Fibroblast of the aortic adventitia (primary cell): Measurements from ENCODE around the gene PHC2. TPM values are rescaled to one million over a fixed set of nuclear protein-coding genes. Genes with fewer than 3 reads are reported as not detected.

Experiments
- DNase-seq: peaks from one replicate; pipeline ENCODE4 v3.0.0-alpha.2; 2010; ENCODE audit warnings: low read depth
- H3K4me3 ChIP-seq: 2 replicates; pipeline ENCODE4 v1.5.1; 2011; ENCODE audit warnings: low read depth, mild to moderate bottlenecking, control low read depth, low read length, moderate library complexity
- total RNA-seq: library from RNA; depleted of rRNA; stranded (reverse); fragments of >200 nt; gene quantifications from 2 replicates; pipeline ENCODE4 v1.2.3, GENCODE V29; 2012; ENCODE audit warnings: low replicate concordance
- TF ChIP-seq, protein P1 (sequence below): IDR thresholded peaks from 2 replicates; pipeline ENCODE4 v1.5.1; 2011; ENCODE audit warnings: mild to moderate bottlenecking, low read length, control low read depth, inconsistent platforms; ENCODE audit not compliant: insufficient read depth

The PHC2 gene
- total RNA-seq, 1 donor, result 50.5 TPM

DNA sequence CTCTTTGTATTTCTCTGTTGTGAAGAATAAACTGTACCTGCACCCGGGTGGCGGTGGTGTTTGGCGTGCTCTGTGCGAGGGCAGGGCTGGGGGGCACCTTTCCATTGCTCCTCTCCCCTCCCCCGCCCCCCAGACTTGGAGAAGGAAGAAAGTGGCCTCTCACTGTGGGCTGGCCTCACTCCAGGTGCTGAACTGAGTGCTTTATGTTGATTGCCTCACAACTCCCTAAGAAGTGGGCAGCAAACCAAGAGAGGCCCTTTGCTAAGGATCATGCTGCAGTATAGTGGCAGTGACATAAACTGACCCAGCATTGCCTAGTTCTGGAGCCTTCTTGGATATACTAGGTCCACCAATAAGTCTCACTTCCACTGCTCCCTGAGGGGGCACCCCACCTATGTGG, 130.2 kb downstream of the PHC2 start:
- DNase-seq, result peak; percentile 90
- TF ChIP-seq, protein P1, sequence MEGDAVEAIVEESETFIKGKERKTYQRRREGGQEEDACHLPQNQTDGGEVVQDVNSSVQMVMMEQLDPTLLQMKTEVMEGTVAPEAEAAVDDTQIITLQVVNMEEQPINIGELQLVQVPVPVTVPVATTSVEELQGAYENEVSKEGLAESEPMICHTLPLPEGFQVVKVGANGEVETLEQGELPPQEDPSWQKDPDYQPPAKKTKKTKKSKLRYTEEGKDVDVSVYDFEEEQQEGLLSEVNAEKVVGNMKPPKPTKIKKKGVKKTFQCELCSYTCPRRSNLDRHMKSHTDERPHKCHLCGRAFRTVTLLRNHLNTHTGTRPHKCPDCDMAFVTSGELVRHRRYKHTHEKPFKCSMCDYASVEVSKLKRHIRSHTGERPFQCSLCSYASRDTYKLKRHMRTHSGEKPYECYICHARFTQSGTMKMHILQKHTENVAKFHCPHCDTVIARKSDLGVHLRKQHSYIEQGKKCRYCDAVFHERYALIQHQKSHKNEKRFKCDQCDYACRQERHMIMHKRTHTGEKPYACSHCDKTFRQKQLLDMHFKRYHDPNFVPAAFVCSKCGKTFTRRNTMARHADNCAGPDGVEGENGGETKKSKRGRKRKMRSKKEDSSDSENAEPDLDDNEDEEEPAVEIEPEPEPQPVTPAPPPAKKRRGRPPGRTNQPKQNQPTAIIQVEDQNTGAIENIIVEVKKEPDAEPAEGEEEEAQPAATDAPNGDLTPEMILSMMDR, result no peak

GRCh38 chr1:33299461-33300155, 131.3 kb downstream of the PHC2 start:
- H3K4me3 ChIP-seq, result no peak overlapping the region
- TF ChIP-seq, protein P1, result no peak
- DNase-seq, result no peak

More for the DNA sequence above, 130.2 kb downstream of the PHC2 start:
- no peak overlapping the region for H3K4me3 ChIP-seq

DNA sequence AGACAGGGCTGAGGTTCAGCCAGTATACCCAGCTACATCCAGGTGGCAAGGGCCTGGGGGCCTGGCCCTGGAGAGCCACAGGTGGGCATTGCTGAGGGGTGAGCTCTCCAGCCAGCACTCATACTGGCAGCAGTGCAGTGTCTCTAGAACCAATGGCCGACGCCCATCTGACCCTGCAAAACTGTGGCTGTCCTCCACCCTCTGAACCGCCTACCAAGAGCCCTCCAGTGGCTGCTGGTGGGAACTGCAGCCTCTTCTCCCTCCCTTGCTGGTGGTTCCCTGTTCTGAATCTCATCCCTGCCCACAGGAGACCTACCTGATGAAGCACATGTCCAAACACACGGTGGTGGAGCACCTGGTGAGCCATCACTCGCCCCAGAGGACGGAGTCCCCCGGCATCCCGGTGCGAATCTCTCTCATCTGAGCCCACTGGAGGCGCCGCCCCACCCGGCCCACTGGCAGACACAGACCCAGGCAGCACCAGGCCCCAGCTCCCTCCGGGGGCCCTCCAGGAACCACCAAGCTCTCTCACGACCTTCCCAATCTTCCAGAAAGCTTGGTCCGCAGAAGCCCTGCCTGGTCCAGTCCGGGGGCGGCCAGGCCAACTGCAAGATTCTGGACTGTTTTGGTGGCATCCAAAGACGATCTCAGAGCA, 132.1 kb downstream of the PHC2 start:
- DNase-seq, result peak; percentile 69
- TF ChIP-seq, protein P1, result peak; percentile 98

GRCh38 chr1:33297911-33298622, 132.8 kb downstream of the PHC2 start:
- DNase-seq, result no peak
- TF ChIP-seq, protein P1, result no peak
- no peak overlapping the region for H3K4me3 ChIP-seq

More for the DNA sequence above, 132.1 kb downstream of the PHC2 start:
- H3K4me3 ChIP-seq, result no peak overlapping the region

GRCh38 chr1:33296824-33297223, 134.1 kb downstream of the PHC2 start:
- no peak overlapping the region for H3K4me3 ChIP-seq
- DNase-seq, result no peak
- TF ChIP-seq, protein P1, result no peak

GRCh38 chr1:33296082-33296458, 134.8 kb downstream of the PHC2 start:
- no peak for DNase-seq
- H3K4me3 ChIP-seq, result no peak overlapping the region
- TF ChIP-seq, protein P1, result no peak
